Stimulated activated CD4-positive, alpha-beta T cell treated with anti-CD3 and anti-CD28 coated beads, Interleukin-15, amount 100 ng/mL, for 48 hours (primary cell): ENCODE data around the gene UBE2L5.

Source experiments
- DNase-seq, 2 donors: peaks; one replicate each; pipeline ENCODE4 v3.0.0-alpha.2; 2020; ENCODE audit warnings: low read depth in 2 of 2

Gene UBE2L5

GRCh38 chr13:30422054-30422839, at the start of gene UBE2L5:
TSS of gene UBE2L5 (plus strand) at chr13:30422493. CDS start at chr13:30427991, 5,498 bp downstream.
- DNase-seq, result peak in 1 of 2 donors; percentile 31

- DNase-seq, result peak in 1 of 2 donors; percentile 41
These were observed 48.6 kb upstream of the UBE2L5 start for GRCh38 chr13:30373727-30374126.

- no peak for DNase-seq
These were observed 46.9 kb upstream of the UBE2L5 start for GRCh38 chr13:30375265-30375835.

- peak; percentile 45 to 49 for DNase-seq
These were observed 45.6 kb upstream of the UBE2L5 start for GRCh38 chr13:30376426-30377311.

GRCh38 chr13:30377312-30377685, 45.0 kb upstream of the UBE2L5 start:
- DNase-seq, result no peak

GRCh38 chr13:30378191-30378590, 44.1 kb upstream of the UBE2L5 start:
- DNase-seq, result no peak

- no peak for DNase-seq
These were observed 41.2 kb upstream of the UBE2L5 start for GRCh38 chr13:30381049-30381448.

- DNase-seq, result no peak
These were observed 39.3 kb upstream of the UBE2L5 start for GRCh38 chr13:30382836-30383525.

GRCh38 chr13:30388406-30389283, 33.6 kb upstream of the UBE2L5 start:
- no peak for DNase-seq

- DNase-seq, result no peak
These were observed 30.2 kb upstream of the UBE2L5 start for GRCh38 chr13:30391956-30392680.

GRCh38 chr13:30392681-30393045, 29.6 kb upstream of the UBE2L5 start:
- no peak for DNase-seq

- DNase-seq, result no peak
These were observed 27.5 kb upstream of the UBE2L5 start for GRCh38 chr13:30394751-30395191.

- DNase-seq, result peak; percentile 54 to 60
These were observed 26.8 kb upstream of the UBE2L5 start for GRCh38 chr13:30395192-30396158.

- DNase-seq, result no peak
These were observed 25.7 kb upstream of the UBE2L5 start for GRCh38 chr13:30396434-30397075.

- no peak for DNase-seq
These were observed 23.7 kb upstream of the UBE2L5 start for GRCh38 chr13:30398601-30399072.

- DNase-seq, result no peak
These were observed 21.9 kb upstream of the UBE2L5 start for GRCh38 chr13:30400376-30400775.

GRCh38 chr13:30401347-30401746, 20.9 kb upstream of the UBE2L5 start:
- no peak for DNase-seq

- no peak for DNase-seq
These were observed 18.8 kb upstream of the UBE2L5 start for GRCh38 chr13:30403456-30403855.
